Esophagus squamous epithelium (tissue), 5 donors: ENCODE data around the gene RSAD2. TPM values are rescaled to one million over a fixed set of nuclear protein-coding genes. Genes with fewer than 3 reads are reported as not detected.

Source experiments
- DNase-seq: peaks from one replicate; lab custom pipeline; 2025; lab: John Stamatoyannopoulos, UW
- H3K27ac ChIP-seq, 4 donors: fragments of 200-600 bp; sonication (generic); one replicate each; pipeline ENCODE4 v1.5.1; 2016 to 2019; ENCODE audit warnings: mild to moderate bottlenecking in 1 of 4
- H3K27me3 ChIP-seq, 4 donors: fragments of 200-600 bp; sonication (generic); 1 replicate in 3 of 4; 2 replicates in 1 of 4; pipeline versions ENCODE4 v1.5.1 to v1.6.0; 2017 to 2021; ENCODE audit warnings: antibody characterized with exemption in 1 of 4
- H3K36me3 ChIP-seq, 3 donors: fragments of 200-600 bp; sonication (generic); one replicate each; pipeline ENCODE4 v1.5.1; 2016 to 2019
- H3K4me1 ChIP-seq, 3 donors: fragments of 200-600 bp; sonication (generic); one replicate each; pipeline ENCODE4 v1.5.1; 2017 to 2019
- H3K4me3 ChIP-seq, 4 donors: fragments of 200-600 bp; sonication (generic); 1 replicate in 3 of 4; 2 replicates in 1 of 4; pipeline ENCODE4 v1.5.1; 2016 to 2019; ENCODE audit warnings: mild to moderate bottlenecking in 2 of 4, moderate library complexity in 1 of 4
- H3K9me3 ChIP-seq, 3 donors: fragments of 200-600 bp; sonication (generic); one replicate each; pipeline ENCODE4 v1.5.1; 2016 to 2019
- POLR2A ChIP-seq, 4 donors: fragments of 450-650 bp; IDR thresholded peaks; one replicate each; pipeline ENCODE4 v1.6.1; 2017; ENCODE audit warnings: antibody characterized with exemption in 4 of 4, mild to moderate bottlenecking in 4 of 4, moderate library complexity in 3 of 4
- WGBS, 2 donors: methylation state at CpG; one replicate each; pipeline ENCODE4 v1.1.5; 2018; 5-methylcytosine and 5-hydroxymethylcytosine counted together
- intact Hi-C: fragments of 100-400 bp; cut with DNase I; formaldehyde crosslinking; loops from one replicate; pipeline ENCODE4 v1.15.0; 2022
- total RNA-seq, 4 donors: library from RNA; depleted of rRNA; stranded (reverse); fragments of >200 nt; gene quantifications; one replicate each; pipeline ENCODE4 v1.1.0, GENCODE V29; 2016
- TF ChIP-seq, protein P1 (sequence below), 6 experiments: fragments of 450-650 bp in 4 of 6; fragments of 200-600 bp in 2 of 6; sonication (generic) in 2 of 6; IDR thresholded peaks; one replicate each; pipeline ENCODE4 v1.5.1; 2016 to 2019; ENCODE audit warnings: antibody characterized with exemption in 6 of 6, mild to moderate bottlenecking in 4 of 6, moderate library complexity in 4 of 6
- donor health status: DM: yes; HTN: yes; CAD: no.

The RSAD2 gene
- total RNA-seq, 4 donors from 2014 or later, result 0.15 to 4.3 (median 0.66) TPM

- WGBS, 2 donors, result 20% methylated on average over 5 of the region's 37 CpGs; no CpG with 5 or more reads in 1 of the 2 donors
- intact Hi-C loops, result no loop called here
These were observed 12.6 kb upstream of the RSAD2 start for GRCh38 chr2:6864923-6865345.

GRCh38 chr2:6865346-6866274 is 12.0 kb upstream of the RSAD2 start, which contains the start of gene CMPK2:
TSS of gene CMPK2 (minus strand) at chr2:6865907. CDS start at chr2:6865696, 211 bp downstream.
- no peaks in the 10 kb centered on the region for H3K9me3 ChIP-seq
- peak in 1 of 4 donors; percentile 23 for TF ChIP-seq POLR2A (IDR thresholded peaks at IDR 0.05)
- TF ChIP-seq, protein P1, sequence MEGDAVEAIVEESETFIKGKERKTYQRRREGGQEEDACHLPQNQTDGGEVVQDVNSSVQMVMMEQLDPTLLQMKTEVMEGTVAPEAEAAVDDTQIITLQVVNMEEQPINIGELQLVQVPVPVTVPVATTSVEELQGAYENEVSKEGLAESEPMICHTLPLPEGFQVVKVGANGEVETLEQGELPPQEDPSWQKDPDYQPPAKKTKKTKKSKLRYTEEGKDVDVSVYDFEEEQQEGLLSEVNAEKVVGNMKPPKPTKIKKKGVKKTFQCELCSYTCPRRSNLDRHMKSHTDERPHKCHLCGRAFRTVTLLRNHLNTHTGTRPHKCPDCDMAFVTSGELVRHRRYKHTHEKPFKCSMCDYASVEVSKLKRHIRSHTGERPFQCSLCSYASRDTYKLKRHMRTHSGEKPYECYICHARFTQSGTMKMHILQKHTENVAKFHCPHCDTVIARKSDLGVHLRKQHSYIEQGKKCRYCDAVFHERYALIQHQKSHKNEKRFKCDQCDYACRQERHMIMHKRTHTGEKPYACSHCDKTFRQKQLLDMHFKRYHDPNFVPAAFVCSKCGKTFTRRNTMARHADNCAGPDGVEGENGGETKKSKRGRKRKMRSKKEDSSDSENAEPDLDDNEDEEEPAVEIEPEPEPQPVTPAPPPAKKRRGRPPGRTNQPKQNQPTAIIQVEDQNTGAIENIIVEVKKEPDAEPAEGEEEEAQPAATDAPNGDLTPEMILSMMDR (IDR thresholded peaks at IDR 0.05), result peak in 3 of 6 experiments; percentile 10 to 25 (median 22)
- DNase-seq, result peak; percentile 12
- H3K36me3 ChIP-seq, result peaks cover 0 to 8% (median 0%) of the 10 kb centered on the region in 3 donors
- H3K27ac ChIP-seq, result peak within 1 kb of the TSS; percentile 72 to 89 (median 80)
- no peaks in the 10 kb centered on the region for H3K27me3 ChIP-seq
- peak within 1 kb of the TSS; percentile 66 to 90 (median 81) for H3K4me3 ChIP-seq
- H3K4me1 ChIP-seq, result peaks cover 6 to 23% (median 8%) of the 10 kb centered on the region in 3 donors
- intact Hi-C loops, result no loop called here
- 0% methylated on average over 3 to 9 of the region's 115 CpGs for WGBS, 2 donors

More at GRCh38 chr2:6864923-6865345, 12.6 kb upstream of the RSAD2 start:
- Histone ChIP-seq H3K27me3 (no peaks in the 10 kb centered on the region), H3K36me3 (peaks cover 0 to 15% (median 0%) of the 10 kb centered on the region in 3 donors), H3K9me3 (peaks cover 0 to 7% (median 0%) of the 10 kb centered on the region in 3 donors), H3K27ac (peak overlapping the region; percentile 72 to 89 (median 80)), H3K4me1 (peaks cover 6 to 23% (median 8%) of the 10 kb centered on the region in 3 donors), H3K4me3 (peak overlapping the region; percentile 66 to 90 (median 81))
- TF ChIP-seq, protein P1 (IDR thresholded peaks at IDR 0.05), result no peak
- no peak for TF ChIP-seq POLR2A (IDR thresholded peaks at IDR 0.05)
- DNase-seq, result no peak

DNA sequence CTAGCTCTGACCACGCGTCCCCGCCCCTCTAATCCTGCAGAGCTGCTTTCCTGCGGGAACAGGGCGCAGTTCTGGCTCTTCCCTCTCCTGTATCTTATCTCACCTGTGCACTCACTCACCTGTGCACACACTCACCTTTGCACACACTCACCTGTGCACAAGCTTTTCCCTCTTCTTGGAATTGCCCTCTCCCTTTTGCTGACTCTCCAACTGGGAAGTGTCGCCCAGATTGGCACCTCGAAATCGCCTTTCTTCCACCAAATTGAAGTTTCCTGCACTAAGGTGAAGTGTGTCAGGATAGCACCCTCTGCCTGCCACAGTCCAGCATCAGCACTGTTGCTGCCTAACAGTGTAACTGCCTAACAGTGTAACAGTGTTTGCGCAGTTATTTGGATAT is 11.3 kb upstream of the RSAD2 start:
- TF ChIP-seq, protein P1 (IDR thresholded peaks at IDR 0.05), result peak in 5 of 6 experiments; percentile 23 to 55 (median 40)
- no peak for TF ChIP-seq POLR2A (IDR thresholded peaks at IDR 0.05)
- no peaks in the 10 kb centered on the region for H3K27me3 ChIP-seq
- peak overlapping the region; percentile 72 to 89 (median 80) for H3K27ac ChIP-seq
- H3K4me1 ChIP-seq, result peaks cover 6 to 23% (median 8%) of the 10 kb centered on the region in 3 donors
- H3K9me3 ChIP-seq, result no peaks in the 10 kb centered on the region
- 2 to 6% methylated on average over 7 to 9 of the region's 9 CpGs for WGBS, 2 donors
- no peak for DNase-seq
- intact Hi-C loops, result no loop called here
- peaks cover 0 to 2% (median 0%) of the 10 kb centered on the region in 3 donors for H3K36me3 ChIP-seq
- peak overlapping the region; percentile 66 to 90 (median 81) for H3K4me3 ChIP-seq

- H3K27ac ChIP-seq, result no peak overlapping the region
- intact Hi-C loops, result no loop called here
These were observed 10.6 kb upstream of the RSAD2 start for GRCh38 chr2:6866982-6867381.

More at GRCh38 chr2:6866982-6867381, 10.6 kb upstream of the RSAD2 start:
- TF ChIP-seq, protein P1 (IDR thresholded peaks at IDR 0.05), result no peak
- no peak for TF ChIP-seq POLR2A (IDR thresholded peaks at IDR 0.05)
- H3K9me3 ChIP-seq, result no peaks in the 10 kb centered on the region
- WGBS, 2 donors, result 85 to 89% methylated on average over 7 of the region's 7 CpGs
- H3K4me3 ChIP-seq, result no peak overlapping the region
- peaks cover 6 to 23% (median 8%) of the 10 kb centered on the region in 3 donors for H3K4me1 ChIP-seq
- no peak for DNase-seq
- no peaks in the 10 kb centered on the region for H3K36me3 ChIP-seq
- H3K27me3 ChIP-seq, result no peaks in the 10 kb centered on the region
